ENCODE measurements around the gene MS4A1.
"Not testable (repeated sequence)": the region's sequence is repeated elsewhere in the genome, so short reads cannot be mapped to it uniquely, and the experiment has no call there.

MS4A1 gene

GRCh38 chr11:60455531-60456042 lies at the start of gene MS4A1:
TSS of gene MS4A1 (plus strand) at chr11:60455847. CDS start at chr11:60462375, 6,528 bp downstream.
- no peak for DNase-seq (ENCODE audit: low read depth)

DNA sequence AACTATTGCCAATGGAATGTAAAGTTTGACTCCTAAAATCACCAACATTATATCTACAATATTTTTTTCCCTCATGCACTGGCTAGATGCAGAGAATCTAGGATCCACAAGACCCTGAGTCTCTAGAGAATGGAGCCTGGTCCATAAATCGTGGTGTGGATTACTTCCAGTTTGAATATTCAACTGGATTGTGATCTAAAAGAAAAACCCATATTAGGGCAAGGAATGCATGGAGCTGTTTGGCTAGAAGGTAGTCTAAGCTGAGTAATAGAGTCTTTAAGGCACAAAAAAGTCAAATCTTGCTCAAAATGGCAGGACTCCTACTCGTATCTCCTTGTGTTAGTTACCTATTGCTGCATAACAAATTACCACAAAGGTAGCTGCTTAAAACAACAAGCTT lies 35.6 kb upstream of the MS4A1 start:
- no peak for DNase-seq (ENCODE audit: low read depth)

- DNase-seq (ENCODE audit: low read depth), result no peak
These were observed 33.0 kb upstream of the MS4A1 start for GRCh38 chr11:60422609-60423008.

GRCh38 chr11:60428517-60428916 lies 27.1 kb upstream of the MS4A1 start:
- no peak for DNase-seq (ENCODE audit: low read depth)

- DNase-seq (ENCODE audit: low read depth), result no peak
These were observed 26.4 kb upstream of the MS4A1 start, which contains the start of gene MS4A5 for GRCh38 chr11:60429272-60429671. TSS of gene MS4A5 (plus strand) at chr11:60429572. CDS start at chr11:60429675, 103 bp downstream.

DNA sequence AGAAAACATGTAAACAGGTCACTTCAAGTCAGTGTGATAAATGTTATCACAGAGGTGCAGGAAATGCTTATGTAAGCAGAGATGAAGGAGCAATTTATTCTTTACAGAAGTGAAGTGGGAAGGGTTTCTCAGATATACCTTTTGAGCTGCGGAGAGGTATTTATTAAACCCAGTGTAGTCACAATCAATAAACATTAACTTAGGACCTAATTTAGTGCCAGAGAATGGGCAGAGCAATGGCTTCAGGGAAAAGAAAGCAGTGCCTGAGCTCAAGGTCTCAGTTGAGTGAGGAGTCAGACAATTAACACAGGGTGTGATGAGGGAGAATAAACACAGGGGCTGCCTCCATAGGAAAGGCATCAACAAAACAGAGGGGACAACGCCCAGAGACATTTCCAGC lies 24.4 kb upstream of the MS4A1 start:
- no peak for DNase-seq (ENCODE audit: low read depth)

- no peak for DNase-seq (ENCODE audit: low read depth)
These were observed 22.2 kb upstream of the MS4A1 start for GRCh38 chr11:60433401-60433800.

- no peak for DNase-seq (ENCODE audit: low read depth)
These were observed 8.6 kb upstream of the MS4A1 start for GRCh38 chr11:60447070-60447469.

- no peak for DNase-seq (ENCODE audit: low read depth)
These were observed 7.8 kb upstream of the MS4A1 start for GRCh38 chr11:60447846-60448245.

DNA sequence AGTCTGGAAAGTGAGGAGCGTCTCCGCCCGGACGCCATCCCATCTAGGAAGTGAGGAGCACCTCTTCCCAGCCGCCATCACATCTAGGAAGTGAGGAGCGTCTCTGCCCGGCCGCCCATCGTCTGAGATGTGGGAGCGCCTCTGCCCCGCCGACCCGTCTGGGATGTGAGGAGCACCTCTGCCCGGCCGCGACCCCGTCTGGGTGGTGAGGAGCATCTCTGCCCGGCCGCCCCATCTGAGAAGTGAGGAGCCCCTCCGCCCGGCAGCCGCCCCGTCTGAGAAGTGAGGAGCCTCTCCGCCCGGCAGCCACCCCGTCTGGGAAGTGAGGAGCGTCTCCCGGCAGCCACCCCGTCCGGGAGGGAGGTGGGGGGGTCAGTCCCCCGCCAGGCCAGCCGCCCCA lies 4.5 kb upstream of the MS4A1 start:
- not testable (repeated sequence) for DNase-seq (ENCODE audit: low read depth)

- DNase-seq (ENCODE audit: low read depth), result no peak
These were observed 1.4 kb upstream of the MS4A1 start for GRCh38 chr11:60454212-60454611.

DNA sequence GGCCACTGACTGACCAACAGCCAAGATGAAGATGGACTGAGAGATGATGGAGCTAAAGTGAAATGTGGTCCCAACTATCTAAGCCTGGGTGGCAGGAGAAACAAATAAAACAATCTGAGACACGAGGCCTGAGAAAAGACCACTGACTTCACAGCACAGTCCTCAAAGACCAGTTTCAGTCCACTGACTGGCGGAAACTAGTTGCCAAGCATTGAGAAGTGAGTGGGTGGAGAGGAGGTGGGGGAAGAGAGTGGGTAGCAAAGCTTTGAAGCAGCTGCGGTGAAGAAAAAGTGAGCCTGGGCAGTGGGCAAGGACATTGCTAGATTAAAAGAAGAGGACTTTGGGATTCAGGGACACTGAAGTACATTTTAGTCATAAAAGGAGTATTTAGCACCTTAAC lies 1.9 kb downstream of the MS4A1 start:
- no peak for DNase-seq (ENCODE audit: low read depth)

DNA sequence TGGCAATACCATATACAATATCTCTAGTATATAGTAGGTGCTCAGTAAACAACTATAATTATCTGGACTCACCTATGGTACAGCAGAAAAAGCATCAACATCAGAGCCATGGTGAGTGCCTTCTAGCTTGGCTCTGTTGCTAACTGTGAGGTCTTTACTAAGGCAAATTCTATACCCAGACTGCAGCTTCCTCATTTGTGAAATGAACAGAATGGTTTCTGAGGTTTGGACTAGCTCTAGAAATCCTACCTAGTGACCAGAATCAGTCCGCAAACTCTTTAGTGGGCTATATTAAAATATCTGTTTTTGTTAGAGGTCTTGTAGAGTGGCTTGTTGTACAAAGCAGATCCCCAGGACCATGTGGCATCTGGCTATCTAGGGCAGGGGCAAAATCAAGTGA lies 3.7 kb downstream of the MS4A1 start:
- DNase-seq (ENCODE audit: low read depth), result no peak

GRCh38 chr11:60468829-60469228 lies 13.2 kb downstream of the MS4A1 start:
- DNase-seq (ENCODE audit: low read depth), result no peak

GRCh38 chr11:60469723-60470122 lies 14.1 kb downstream of the MS4A1 start:
- DNase-seq (ENCODE audit: low read depth), result no peak

DNA sequence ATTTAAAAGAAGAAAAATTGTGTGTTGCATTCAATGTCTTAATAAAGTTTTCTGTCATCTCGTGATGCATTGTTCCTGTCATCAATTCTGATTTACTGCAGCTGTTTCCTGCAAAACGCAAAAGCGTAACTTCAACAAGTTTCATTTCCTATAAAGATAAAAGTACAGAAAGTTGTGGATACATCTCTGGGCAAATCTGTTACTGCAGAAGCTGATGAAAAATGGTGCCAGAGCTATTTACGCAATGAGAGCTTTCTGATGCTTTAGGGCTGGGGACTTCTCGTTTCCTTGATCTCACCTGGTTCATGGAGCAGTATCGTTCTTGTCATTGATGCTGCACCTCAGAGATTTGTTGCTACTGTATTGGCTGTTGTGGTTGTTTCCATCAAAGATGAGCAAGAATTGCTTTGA lies 21.4 kb downstream of the MS4A1 start:
- no peak for DNase-seq (ENCODE audit: low read depth)

DNA sequence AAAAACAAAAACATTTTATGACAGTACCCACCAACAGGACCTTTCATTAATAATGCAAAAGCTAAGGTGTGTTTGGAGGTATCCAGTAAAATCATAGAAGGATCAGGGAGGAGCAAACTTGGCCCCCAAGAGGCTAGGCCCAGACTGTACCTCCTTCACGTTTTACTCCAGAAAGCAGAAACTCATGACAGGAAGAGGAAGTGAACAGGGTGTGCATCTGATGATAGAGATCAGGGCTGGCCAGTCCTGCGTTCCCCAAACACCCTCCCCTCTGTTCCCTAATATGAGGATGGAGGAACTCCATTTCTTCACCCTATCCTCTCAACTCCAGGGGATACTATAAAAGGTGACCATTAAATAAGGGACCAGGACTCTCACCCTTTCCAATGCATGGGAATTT lies 26.7 kb downstream of the MS4A1 start:
- no peak for DNase-seq (ENCODE audit: low read depth)

DNA sequence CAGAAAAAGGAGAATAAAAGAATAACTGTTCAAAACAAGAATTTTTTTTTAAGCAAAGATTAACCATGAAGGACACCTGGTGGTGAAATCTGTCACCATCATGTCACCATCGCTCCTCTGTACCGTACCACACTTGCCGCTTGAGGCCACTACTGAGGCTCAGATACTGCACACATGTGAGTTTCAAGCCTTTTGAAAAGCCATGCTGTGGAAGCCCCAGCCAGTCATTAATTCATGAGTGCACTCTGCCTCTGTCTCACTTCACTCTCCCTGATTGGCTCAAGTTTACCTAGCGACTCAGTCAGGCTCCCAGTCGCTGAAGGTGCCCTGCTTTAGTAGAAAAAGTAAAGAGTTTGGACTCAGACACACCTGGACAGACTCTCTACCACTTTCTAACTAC lies 30.3 kb downstream of the MS4A1 start:
- no peak for DNase-seq (ENCODE audit: low read depth)

DNA sequence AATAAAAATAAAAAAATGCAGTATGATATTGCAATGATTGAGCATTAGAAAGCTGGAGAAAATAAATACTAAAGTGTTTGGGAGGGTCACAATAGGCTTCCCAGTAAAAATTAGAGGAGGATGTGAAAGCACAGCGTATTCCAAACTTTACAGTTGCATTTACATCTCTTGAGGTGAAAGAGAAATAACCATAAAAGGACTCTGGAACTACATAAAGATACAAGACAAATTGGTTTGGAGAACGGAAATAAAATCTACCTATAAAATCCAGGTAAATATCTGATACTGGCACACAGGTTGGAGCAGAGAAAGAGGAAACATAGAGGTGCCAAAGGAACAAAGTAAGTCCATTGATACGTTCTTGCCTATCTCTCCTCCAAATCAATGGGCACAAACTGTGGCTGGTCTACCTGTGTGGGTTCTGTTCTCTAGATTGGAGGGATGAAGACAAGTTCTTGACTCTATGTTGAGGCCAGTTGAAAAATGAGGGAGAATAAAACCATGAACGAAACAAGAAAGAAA lies 36.9 kb downstream of the MS4A1 start, which contains the start of gene MS4A12:
MS4A12 (plus strand) TSS at position 291 of the 522 bp plus-strand sequence. CDS start 4,541 bp downstream, outside the sequence.
- no peak for DNase-seq (ENCODE audit: low read depth)

- DNase-seq (ENCODE audit: low read depth), result no peak
These were observed 37.8 kb downstream of the MS4A1 start for GRCh38 chr11:60493454-60493853.

- DNase-seq (ENCODE audit: low read depth), result no peak
These were observed 42.8 kb downstream of the MS4A1 start for GRCh38 chr11:60498399-60498798.

- DNase-seq (ENCODE audit: low read depth), result no peak
These were observed 43.2 kb downstream of the MS4A1 start for GRCh38 chr11:60498853-60499252.

DNA sequence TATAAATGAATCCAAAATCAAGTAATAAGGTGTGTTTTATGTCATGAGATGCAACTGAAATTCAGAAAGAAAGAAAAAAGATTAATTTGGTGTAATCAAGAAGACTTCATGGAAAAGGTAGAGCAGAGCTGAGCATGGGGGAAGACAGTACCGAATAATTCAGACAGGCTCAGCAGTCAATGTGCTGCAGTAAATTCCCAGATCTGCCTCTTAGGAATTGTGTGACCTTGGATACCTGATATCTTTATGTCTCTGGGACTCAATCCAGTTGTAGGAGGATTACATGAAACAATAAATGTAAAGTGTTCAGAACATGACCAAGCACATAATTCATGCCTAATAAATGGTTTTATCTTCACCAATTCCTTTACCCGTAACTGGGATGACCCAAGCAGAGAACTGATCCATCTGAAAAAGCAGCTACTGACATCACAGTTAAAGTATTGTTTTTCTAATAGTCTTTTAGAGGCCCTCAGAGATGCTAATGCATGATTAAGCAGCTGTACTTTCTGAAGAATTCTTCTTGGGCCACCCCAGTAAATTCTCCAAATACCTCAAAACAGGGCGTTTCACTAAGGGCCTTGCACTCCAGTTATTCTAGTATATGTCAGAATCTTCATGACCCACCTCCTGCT lies 44.7 kb downstream of the MS4A1 start:
- DNase-seq (ENCODE audit: low read depth), result no peak

Measured in GM04503 (cell line).